HG03354 (cell line): Measurements from ENCODE around the gene EPB41.
"Not testable (repeated sequence)": the region's sequence is repeated elsewhere in the genome, so short reads cannot be mapped to it uniquely, and the experiment has no call there.

ENCODE experiments used
- ATAC-seq: cut with Tn5 transposase; IDR thresholded peaks from one replicate; pipeline ENCODE4 v1.9.1; 2021; ENCODE audit warnings: mild to moderate bottlenecking; ENCODE audit not compliant: unreplicated experiment, poor library complexity, severe bottlenecking

EPB41 gene

GRCh38 chr1:28921286-28921869 lies 7.0 kb downstream of the EPB41 start:
- no peak for ATAC-seq

DNA sequence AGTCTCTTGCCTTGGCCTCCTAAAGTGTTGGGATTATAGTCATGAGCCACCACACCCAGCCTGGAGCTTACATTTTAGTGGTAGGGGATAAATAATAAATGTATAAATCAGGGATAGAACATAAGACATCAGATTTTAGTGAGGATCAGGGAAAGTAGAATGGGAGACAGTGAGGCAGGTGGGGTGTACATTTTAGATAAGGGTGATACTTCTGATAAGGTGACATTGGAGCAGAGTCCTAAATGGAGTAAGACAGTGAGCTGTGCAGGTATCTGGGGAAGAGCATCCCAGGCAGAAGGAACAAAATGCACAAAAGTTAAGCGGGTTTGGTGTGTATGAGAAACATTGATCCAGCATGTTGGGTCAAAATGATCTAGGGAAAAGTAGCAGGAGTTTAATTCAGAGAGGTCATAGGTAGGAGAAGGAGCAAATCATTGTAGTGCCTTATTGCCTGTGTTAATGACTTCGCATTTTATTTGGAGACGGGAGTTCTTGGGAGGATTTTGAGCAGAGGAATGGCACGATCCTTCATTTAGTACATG lies 11.1 kb downstream of the EPB41 start:
- no peak for ATAC-seq

DNA sequence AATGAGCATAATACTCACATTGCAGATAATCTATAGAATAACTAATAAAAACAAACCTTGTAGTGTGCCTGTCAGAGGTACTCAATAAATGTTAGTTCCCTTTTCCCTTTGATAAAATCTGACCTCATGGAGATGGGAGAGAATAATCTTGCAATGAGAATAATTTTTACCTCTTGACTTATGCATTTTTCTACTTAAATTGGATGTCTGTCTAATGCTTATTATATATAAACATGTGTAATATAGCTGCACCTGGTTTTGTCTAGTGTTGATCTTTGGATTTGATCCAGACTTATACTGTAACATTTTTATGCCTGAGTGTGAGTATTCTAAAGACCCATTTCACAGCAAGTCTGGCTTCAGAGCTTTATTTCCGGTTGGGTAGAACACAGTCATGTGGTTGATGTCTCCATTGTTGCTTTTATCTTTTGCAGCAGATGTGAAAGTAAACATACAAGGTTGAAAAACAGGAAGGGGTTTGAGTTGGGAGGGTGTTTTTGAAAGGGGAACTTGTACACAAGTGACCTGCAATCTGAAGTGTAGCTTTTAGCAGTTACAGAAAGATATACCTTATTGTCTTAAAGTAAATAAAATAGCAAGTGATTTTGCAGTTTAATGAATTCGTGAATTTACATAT lies 12.4 kb downstream of the EPB41 start:
- ATAC-seq, result peak; percentile 93

DNA sequence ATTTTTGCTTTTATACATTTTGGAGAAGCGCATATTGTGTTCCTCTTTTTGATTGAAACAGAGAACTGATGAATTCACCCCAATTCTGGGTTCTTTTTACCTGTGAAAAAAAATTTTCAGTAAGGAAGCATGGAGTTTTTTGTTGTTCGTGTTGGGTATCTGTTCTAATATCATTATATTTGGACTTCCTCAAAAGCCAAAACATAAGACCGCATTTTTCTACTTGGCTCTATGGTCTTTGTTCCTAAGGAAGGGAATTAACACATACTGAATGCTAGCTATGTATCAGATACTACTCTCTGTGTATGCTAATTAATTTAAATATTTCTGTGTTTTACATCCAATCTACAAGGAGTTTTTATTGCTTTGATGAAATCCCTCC lies 12.9 kb downstream of the EPB41 start:
- ATAC-seq, result no peak

DNA sequence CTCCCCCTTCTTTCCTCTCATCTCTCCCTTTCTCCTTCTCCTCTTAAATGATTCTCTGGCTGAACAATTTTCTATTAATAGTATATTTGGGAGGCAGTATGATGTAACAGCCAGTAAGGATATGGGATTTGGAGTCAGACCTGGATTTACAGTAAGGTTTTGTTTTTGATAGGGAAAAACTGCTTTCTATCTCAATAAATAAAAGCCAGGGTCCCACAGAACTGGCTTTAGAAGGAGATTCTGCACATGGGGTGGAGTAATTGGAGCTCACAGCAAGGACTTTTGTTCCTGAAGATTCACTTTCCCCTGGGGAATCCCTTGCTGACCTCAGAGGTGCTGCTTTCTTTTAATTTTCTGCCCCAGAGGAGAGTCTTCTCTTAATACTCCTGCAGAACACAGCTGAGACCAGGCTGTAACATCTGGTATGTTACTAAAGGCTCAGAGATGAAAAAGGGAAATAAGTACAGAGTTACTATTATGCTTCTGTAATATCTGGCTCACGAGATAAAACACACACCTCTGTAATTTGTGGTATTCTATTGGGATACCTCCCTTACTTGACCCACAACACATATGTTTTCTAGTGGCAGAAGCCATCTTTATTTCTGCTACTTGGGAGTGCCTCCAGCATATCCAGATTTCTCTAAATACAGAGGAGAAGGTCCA lies 13.4 kb downstream of the EPB41 start:
- no peak for ATAC-seq

DNA sequence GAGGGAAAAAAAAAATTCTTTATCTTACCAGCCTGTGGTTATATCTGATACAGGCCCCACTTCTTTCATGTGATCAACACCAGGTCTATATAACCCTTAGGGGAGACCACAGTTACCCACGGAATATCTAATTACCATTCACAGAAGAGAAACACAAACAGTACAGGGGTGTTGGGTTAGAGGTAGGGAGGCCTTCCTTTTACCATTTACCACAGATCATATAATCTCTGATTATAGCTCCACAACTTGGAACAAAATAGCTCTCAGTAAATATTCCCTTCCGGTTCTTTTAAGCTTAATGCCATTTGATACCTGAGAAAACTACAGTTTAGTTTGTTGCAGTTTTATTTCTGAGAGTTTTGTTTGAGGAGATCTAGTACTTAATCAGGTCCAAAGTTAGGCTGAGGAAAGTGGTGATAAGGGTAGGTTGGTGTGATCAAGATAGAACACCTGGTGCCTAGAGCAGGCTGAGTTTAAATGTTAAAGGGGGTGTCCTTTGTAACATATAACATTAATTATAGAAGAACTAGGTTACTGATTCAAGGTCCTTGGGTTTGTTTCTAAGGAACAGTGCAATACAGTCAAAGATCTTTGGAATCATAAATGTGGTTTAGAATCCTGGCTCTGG lies 14.1 kb downstream of the EPB41 start:
- no peak for ATAC-seq

- no peak for ATAC-seq
These were observed 18.9 kb downstream of the EPB41 start for GRCh38 chr1:28933277-28933676.

GRCh38 chr1:28933918-28934317 lies 19.5 kb downstream of the EPB41 start:
- ATAC-seq, result no peak

DNA sequence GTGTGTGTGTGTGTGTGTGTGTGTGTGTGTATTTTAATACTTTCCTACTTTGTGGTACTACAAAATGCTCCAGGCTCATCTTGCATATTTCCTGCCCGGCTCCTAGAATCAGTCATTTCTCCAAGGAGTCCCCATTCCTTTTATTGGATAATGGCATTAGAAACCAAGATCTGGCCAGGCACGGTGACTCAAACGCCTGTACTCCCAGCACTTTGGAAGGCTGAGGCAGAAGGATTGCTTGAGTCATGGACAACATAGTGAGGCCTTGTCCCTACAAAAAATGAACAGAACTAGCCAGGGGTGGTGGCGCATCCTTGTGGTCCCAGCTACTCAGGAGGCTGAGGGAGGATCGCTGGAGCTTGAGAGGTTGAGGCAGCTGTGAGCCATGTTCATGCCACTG lies 20.3 kb downstream of the EPB41 start:
- no peak for ATAC-seq

DNA sequence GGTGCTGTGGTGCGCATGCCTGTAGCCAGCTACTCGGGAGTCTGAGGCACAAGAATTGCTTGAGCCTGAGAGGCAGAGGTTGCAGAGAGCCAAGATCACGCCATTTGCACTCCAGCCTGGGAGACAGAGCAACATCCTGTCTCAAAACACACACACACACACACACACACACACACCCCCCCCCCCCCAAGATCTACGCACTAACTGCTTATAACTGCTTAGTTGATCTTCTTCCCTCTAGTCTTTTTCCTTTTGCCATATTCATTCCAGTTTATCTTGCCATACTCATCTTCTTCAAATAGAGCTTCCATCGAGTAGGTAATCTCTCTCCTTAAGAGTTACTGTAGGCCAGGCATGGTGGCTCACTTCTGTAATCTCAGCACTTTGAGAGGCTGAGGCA lies 20.9 kb downstream of the EPB41 start:
- ATAC-seq, result no peak

GRCh38 chr1:28936094-28936493 lies 21.7 kb downstream of the EPB41 start:
- ATAC-seq, result no peak

GRCh38 chr1:28936528-28936927 lies 22.2 kb downstream of the EPB41 start:
- ATAC-seq, result no peak

- not testable (repeated sequence) for ATAC-seq
These were observed 29.2 kb downstream of the EPB41 start for GRCh38 chr1:28943581-28943980.

DNA sequence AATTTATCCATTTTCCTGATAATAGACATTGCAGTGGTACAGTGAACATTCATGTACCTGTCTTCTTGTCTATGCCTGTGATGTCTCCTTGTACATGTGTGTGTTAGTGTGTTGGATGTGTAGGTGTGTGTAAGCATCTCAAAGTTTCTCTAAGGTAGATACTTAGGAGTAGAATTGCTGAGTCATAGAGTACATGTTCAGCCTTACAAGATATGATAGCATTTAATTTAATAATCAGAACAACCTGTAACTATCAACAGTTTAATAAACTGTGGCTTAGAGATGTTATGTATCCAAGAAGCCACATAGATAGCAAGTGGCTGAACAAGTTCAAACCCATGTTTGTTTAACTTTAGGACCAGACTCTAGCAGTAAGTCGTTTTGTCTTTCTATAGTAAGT lies 35.6 kb downstream of the EPB41 start:
- no peak for ATAC-seq

DNA sequence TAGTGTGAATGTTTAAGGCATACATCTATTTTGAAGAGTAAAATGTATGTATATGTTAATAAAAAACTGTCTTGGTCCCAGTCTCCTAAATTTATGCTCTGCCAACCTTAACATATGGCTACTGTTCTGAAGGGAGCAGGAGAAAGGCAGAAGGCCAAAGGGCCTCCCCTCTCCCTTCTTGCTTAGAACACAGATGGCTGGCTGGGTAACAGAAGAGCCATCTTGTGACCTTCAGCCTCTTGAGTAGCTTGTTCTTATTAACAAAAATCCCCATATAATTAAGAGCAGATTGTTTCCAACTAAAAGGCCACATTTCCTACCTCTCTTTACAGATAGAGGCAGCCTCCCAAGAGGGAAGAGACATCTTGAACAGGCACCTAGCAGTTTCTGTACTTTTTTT lies 36.1 kb downstream of the EPB41 start:
- no peak for ATAC-seq

- ATAC-seq, result no peak
These were observed 39.9 kb downstream of the EPB41 start for GRCh38 chr1:28954126-28954726.

DNA sequence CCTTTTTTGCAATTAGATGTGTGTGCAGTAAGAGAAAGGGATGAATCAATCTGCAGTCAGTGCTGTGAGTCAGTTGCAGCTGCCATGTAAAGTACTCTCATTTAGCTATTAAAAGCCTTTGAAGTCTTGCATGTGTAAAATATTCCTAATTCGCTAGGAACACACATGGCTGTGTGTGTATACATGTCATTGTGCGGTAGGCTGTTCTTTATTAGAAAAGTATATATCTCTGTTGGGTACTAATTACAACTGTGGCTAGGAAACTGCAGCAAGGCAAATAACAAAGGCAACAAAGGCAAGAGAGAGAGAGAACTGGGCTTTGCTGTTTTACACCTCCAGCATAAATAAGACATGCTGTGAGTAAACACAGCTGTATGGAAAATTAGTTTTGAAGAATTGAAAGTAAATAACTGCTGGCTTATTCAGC lies 41.7 kb downstream of the EPB41 start:
- ATAC-seq, result no peak

DNA sequence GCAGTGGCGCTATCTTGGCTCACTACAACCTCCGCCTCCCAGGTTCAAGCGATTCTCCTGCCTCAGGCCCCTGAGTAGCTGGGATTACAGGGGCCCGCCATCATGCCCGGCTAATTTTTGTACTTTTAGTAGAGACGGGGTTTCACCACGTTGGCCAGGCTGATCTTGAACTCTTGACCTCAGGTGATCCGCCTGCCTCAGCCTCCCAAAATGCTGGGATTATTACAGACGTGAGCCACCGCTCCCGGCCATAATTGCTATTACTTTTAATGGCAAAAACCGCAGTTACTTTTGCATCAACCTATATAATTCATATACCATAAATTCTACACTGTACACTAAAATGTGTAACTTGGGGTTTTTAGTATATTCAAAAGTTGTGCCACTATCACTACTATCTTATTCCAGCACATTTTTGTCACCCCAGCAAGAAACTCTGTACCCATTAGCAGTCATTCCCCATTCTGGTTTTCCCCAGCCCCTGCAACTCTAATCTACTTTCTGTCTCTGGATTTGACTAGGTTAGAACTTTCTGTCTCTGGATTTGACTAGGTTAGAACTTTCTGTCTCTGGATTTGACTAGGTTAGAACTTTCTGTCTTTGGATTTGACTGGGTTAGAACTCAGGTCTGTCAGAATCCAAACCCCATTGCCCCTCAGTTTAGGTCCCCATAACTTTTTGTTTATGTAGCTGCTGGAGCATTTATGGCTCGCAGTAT lies 47.9 kb downstream of the EPB41 start:
- not testable (repeated sequence) for ATAC-seq

GRCh38 chr1:28965271-28965870 lies 51.0 kb downstream of the EPB41 start:
- ATAC-seq, result no peak
